ENCODE results near the gene MRPL19.
A peak's percentile ranks its signal among the peaks of the same experiment; 100 is the strongest.
"Not testable (repeated sequence)": the region's sequence is repeated elsewhere in the genome, so short reads cannot be mapped to it uniquely, and the experiment has no call there.

MRPL19 gene

DNA sequence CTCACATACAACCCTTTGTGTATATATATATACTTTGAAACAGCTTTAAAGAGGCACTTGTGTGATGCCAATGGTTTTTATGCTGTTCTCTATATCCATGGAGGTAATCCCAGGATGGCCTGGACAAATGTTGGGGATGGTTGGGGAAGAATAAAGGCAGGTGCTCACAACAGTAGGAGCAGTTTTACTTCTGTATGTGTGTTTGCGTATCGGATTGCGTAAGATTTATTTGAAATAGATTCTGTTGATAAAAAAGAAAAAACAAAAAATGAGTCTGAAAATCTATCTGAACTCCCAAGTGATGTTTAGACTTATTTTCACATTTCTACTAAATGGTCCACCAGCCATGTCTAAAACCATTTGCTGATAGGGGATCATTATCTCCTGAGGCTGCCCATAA is 29.3 kb downstream of the MRPL19 start:
- DNase-seq = no peak

DNA sequence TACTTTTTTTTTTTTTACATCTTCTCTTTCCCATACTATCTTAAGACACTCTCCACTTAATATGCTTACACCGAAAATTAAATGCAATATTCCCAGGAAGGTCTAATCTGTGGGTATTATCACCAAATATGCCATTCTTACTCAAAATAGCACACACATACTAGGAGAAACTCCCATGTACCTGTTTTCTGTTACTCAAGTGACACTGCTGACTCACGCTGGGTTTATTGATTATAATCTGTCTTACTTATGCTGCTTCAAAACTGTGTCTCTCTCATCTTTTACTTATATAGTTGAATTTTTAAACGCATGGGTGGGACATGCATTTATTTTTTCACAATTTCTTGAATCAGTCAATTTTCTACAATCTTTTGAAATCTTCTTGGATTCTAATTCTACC is 29.9 kb downstream of the MRPL19 start:
- no peak for DNase-seq

DNA sequence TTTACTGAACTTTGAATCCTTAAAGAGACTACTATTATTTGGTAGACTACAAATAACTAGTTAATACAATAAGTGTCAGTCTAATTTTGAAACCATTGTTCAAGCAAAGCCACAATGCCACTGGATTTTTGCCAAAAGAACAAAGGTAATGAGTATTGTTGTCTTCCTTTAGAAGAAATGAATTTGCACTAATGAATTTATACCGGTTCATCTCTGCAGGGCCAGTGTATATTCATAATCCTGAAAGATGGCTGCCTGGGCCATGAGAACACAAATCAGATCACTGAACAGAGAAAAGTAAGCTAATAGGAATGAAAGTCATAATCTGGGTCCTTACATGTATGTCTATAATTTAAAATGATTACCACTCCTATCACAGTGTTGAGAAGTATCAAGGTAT is 33.0 kb downstream of the MRPL19 start:
- DNase-seq = no peak

DNA sequence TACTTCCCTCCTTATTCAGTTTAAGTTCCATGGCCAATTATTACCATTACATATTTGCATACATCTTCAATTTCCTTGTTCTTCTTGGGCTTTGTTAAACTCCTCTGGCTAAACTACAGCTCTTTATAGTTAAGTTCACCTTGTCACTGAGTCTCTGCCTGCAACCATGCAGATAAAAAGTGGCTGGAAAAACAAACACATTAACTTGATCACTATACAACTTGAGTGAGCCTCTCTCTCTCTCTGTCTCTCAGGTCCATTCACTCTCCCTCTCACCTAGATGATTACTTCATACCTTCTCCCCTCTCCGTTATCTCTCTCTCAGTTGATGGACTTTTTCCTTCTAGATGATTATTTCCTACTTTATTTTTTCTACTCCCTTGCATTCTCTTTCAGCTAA is 33.8 kb downstream of the MRPL19 start:
- no peak for DNase-seq

DNA sequence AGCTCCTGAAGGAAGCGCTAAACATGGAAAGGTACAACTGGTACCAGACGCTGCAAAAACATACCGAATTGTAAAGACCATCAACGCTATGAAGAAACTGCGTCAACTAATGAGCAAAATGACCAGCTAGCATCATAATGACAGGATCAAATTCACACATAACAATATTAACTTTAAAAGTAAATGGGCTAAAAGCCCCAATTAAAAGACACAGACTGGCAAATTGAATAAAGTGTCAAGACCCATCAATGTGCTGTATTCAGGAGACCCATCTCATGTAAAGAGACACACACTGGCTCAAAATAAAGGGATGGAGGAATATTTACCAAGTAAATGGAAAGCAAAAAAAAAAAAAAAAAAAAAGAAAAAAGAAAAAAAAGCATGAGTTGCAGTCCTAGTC is 36.8 kb downstream of the MRPL19 start:
- not testable (repeated sequence) for DNase-seq

- DNase-seq = no peak
Observed at GRCh38 chr2:75688196-75688595, 41.6 kb downstream of the MRPL19 start.

DNA sequence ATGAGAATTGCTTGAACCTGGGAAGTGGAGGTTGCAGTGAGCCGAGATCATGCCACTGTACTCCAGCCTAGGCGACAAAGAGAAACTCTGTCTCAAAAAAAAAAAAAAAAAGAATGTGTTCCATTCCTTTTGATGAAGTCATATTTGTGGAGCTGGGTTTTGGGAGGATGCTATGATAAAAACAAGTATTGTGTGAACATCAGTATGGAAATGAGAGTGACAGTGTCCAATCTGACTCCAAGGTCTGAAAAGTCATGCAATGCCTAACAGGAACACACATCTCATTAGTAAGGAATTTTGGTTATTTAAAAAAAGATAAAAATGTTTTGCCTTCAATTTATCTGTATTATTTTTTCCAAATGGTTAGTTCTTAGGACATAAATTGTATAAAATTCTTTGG is 52.3 kb downstream of the MRPL19 start:
- no peak for DNase-seq

GRCh38 chr2:75702593-75702992 is 56.0 kb downstream of the MRPL19 start:
- DNase-seq = no peak

- DNase-seq = no peak
Observed at GRCh38 chr2:75703589-75704287, 57.2 kb downstream of the MRPL19 start.

- DNase-seq = no peak
Observed at GRCh38 chr2:75705921-75706320, 59.3 kb downstream of the MRPL19 start.

DNA sequence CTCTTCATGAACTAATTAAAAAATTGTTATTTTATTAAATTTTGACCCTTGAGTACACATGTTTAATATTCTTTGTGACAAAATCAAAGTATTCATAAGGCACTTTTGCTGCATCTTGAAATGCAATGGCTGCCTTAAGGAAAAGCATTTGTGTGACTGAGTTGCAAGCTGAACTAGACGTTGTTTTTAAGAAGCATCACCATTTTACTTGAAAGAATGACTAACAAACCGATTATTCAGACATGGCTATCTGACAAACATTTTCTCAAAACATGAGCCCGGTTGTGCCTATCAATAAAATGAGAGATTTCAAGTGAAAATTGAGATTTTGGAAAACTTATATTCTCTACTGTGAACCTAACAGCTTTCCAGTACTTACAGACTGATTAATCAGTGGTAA is 61.3 kb downstream of the MRPL19 start:
- no peak for DNase-seq

- DNase-seq = peak; percentile 7
Observed at GRCh38 chr2:75709297-75709696, 62.7 kb downstream of the MRPL19 start.

DNA sequence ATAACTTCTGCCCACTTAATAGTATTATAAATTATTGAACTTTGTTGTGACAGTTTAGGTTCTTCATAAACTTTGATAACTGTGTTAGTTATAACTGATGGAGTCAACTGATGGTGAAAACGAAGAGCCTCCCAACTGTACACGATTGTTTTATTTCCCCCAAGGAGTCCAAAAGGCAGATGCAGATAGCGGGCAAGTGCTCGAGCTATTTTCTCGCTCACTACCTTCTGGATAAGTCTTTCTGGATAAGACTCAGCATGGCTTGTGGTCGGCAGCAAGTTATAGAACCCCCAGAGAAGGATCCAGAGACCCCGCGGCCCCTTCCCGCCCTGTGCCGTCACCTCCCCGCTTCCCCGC is 63.6 kb downstream of the MRPL19 start:
- peak; percentile 3 for DNase-seq

DNA sequence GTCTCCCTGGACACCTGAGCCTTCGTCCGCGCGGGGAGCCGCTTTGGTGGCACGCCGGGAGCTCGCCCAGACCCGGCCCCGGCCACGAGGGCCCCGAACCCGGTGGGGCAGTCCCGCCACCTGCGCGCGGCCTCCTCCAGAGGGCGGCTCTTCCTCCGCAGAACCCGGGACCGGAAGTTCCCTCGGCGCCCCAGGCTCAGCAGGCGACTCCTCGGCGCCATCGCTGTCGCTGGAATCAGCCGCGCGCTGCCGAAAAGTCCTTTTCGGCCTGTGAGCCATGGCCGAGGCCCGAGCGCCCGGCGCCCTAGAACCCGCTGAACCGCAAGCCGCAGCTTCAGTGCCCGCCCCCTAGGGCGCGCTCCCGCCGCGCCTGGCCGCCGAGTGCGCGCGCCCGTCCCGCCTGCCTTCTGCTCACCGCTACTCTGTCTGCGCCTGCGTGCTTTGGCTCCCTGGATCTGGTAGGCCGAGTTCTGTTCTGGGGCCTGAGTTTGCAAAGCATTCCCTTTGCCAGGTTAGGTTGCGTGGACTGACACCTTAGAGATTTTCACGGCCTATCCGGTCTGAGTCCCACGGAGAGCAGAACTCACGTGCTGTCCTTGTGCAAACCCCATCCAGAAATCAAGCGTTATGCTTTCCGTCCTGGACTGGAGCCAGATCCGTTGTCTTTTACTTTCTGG is 64.1 kb downstream of the MRPL19 start, which contains the start of gene GCFC2:
GCFC2 (minus strand) TSS at position 339 of the 677 bp plus-strand sequence; CDS start at position 279, 60 bp downstream.
- peak; percentile 83 for DNase-seq

GRCh38 chr2:75711590-75711989 is 65.0 kb downstream of the MRPL19 start:
- DNase-seq = not testable (repeated sequence)

DNA sequence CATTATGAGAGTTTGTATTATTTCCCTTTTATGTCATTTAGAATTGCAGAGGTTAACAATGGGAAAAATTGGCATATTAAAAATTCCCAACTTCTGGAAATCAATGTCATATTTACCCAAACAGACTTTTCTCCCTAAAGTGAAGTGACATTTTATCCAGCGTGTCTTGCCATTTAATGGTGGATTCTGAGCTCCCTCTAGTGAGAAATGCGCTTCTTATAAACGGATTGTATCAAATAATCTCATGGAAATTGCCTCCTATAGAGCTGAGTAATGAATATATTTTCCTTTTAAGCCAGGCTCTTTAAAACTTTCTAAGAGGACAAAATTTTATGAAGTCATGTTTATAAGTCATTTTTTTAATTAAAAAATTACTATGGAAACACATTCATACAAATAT is 69.8 kb downstream of the MRPL19 start:
- DNase-seq = no peak

DNA sequence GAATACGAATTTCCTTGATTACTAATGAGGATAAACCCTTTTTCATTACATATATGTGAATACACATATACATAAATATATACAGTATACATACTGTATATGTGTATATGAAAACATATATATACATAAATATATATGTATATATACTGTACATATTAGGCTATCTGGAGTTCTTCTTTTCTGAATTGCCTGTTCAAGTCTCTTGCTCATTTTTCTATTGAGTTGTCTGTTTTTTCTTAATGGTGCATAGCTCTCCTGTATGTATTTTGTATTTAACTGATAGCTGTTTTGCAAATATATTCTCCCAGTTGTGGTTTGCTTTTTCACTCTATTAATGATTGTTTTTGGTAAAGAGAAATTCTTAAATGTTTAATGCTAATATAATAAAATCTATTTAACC is 73.0 kb downstream of the MRPL19 start:
- no peak for DNase-seq

DNA sequence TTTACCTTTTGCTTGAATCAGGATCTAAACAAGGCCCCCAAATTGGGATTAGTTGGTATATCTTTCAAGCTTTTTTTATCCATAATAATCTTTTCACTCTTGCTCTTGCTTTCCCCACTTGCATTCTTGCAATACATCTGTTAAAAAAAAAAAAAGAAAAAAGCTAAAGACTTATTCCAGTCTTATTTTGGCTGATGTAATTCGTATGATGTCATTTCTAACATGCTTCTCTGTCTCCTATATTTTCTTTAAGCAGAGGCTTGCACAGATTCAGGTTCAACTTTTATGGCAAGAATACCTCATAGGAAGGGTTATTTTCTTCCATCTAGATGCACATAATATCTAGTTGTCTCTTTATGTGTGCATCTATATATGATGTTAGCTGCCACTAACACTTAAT is 73.9 kb downstream of the MRPL19 start:
- DNase-seq = no peak

DNA sequence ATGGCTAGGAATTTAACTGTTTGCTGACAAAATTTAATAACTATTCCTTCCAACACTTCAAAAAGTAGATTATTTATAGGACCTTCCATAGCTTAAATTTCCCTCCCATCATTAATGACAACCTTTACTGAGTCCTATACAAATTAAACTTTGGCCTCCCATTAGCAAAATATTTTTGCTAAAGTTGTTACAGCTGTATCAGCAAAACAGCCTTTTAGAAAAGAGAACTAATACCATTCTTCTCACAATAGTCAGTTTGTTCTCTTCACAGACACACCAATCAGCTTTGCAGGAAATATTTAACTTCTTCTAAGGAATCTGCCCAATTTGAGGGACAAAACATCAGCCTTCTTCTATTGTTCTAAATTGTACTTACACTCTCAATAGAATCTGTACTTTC is 76.1 kb downstream of the MRPL19 start:
- no peak for DNase-seq

DNA sequence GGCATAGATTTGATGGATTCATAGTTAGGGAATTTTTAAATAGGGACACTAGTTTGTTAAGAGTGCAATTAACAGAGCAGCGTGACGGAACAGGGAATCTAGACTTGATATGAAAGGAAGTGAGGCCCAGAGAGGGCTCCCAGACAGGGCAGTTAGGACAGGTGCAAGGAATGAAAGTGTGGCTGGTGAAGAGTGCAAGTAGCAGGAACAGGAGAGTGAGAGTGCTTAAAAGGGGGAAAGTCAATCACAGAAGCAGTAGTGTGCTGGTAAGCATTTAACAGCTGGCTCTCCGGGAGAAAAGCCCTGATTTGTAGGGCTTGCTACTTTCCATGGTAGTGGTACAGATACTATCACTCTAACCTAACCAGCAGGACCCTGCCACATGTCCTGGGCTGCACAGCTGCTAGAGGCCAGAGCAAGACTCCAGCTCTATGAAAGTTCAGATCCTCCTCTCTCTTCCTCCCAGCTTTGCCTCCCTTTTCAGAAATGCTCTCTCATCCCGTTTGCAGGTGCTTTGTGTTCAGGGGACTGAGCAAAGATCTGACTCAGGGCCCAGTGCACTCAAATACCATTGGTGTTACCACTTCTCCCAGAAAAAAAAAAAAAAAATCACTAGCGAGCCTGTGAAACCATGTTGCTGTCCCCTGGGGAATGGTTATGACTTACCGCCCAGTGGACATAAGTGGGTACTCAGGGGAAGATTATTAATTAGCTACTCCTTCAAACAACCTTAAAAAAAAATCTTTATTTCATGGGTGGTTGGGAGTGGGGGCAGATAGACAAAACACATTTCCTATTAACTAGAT is 82.2 kb downstream of the MRPL19 start:
- no peak for DNase-seq

GRCh38 chr2:75729861-75730260 is 83.3 kb downstream of the MRPL19 start:
- DNase-seq = no peak

GRCh38 chr2:75736276-75736675 is 89.7 kb downstream of the MRPL19 start:
- no peak for DNase-seq

GRCh38 chr2:75737961-75738360 is 91.4 kb downstream of the MRPL19 start:
- no peak for DNase-seq

All from suppressor macrophage treated with lipopolysaccharide for 4 hours (primary cell).